HEK293T (cell line): ENCODE results near the gene TBK1.

Source experiments
- CTCF ChIA-PET: fragments of 350-600 bp; formaldehyde crosslinking; extraction: SDS; loops from one replicate; lab custom pipeline; 2021; ENCODE audit warnings: antibody characterized with exemption, inconsistent platforms; lab: Yijun Ruan, JAX
- POLR2A ChIA-PET: fragments of 350-600 bp; formaldehyde crosslinking; extraction: SDS; loops from one replicate; lab custom pipeline; 2020; ENCODE audit warnings: antibody characterized with exemption, inconsistent platforms; lab: Yijun Ruan, JAX
- DNase-seq: peaks from one replicate; pipeline ENCODE4 v3.0.0; 2012; ENCODE audit warnings: mixed read lengths; ENCODE audit errors: extremely low spot score
- ARNT ChIP-seq: fragments of 450-650 bp; IDR thresholded peaks from 2 replicates; pipeline ENCODE4 v1.6.1; 2017; ENCODE audit warnings: mild to moderate bottlenecking
- BHLHE40 ChIP-seq: fragments of 450-650 bp; IDR thresholded peaks from 2 replicates; pipeline ENCODE4 v1.6.1; 2016; ENCODE audit warnings: mild to moderate bottlenecking, moderate library complexity, borderline replicate concordance
- CTBP1 ChIP-seq: fragments of 450-650 bp; IDR thresholded peaks from 2 replicates; pipeline ENCODE4 v1.6.1; 2016; ENCODE audit warnings: borderline replicate concordance
- ELF4 ChIP-seq: fragments of 450-650 bp; IDR thresholded peaks from 2 replicates; pipeline ENCODE4 v1.6.1; 2017; ENCODE audit warnings: antibody characterized with exemption
- FOXA1 ChIP-seq: fragments of 450-650 bp; IDR thresholded peaks from 2 replicates; pipeline ENCODE4 v1.6.1; 2016; ENCODE audit warnings: mild to moderate bottlenecking
- FOXK2 ChIP-seq: fragments of 450-650 bp; IDR thresholded peaks from 2 replicates; pipeline ENCODE4 v1.6.1; 2016; ENCODE audit warnings: mild to moderate bottlenecking
- FOXM1 ChIP-seq: fragments of 450-650 bp; IDR thresholded peaks from 2 replicates; pipeline ENCODE4 v1.6.1; 2017; ENCODE audit warnings: mild to moderate bottlenecking, borderline replicate concordance
- HDGF ChIP-seq: fragments of 450-650 bp; IDR thresholded peaks from 2 replicates; pipeline ENCODE4 v1.6.1; 2017; ENCODE audit warnings: antibody characterized with exemption, borderline replicate concordance
- L3MBTL2 ChIP-seq: fragments of 450-650 bp; conservative IDR thresholded peaks from 2 replicates; pipeline ENCODE4 v1.6.1; 2016; ENCODE audit warnings: mild to moderate bottlenecking
- LEF1 ChIP-seq: fragments of 450-650 bp; IDR thresholded peaks from 2 replicates; pipeline ENCODE4 v1.6.1; 2017; ENCODE audit warnings: mild to moderate bottlenecking, borderline replicate concordance
- NFRKB ChIP-seq: fragments of 450-650 bp; IDR thresholded peaks from 2 replicates; pipeline ENCODE4 v1.6.1; 2016; ENCODE audit warnings: mild to moderate bottlenecking, moderate library complexity
- SP1 ChIP-seq: fragments of 450-650 bp; IDR thresholded peaks from 2 replicates; pipeline ENCODE4 v1.6.1; 2017
- SUZ12 ChIP-seq: fragments of 450-650 bp; IDR thresholded peaks from 2 replicates; pipeline ENCODE4 v1.6.1; 2016; ENCODE audit warnings: mild to moderate bottlenecking
- TARDBP ChIP-seq: fragments of 450-650 bp; IDR thresholded peaks from 2 replicates; pipeline ENCODE4 v1.6.1; 2016
- ZNF384 ChIP-seq: fragments of 450-650 bp; IDR thresholded peaks from 2 replicates; pipeline ENCODE4 v1.6.1; 2016
- TF ChIP-seq, protein P1 (sequence below): fragments of 450-650 bp; IDR thresholded peaks from 2 replicates; pipeline ENCODE4 v1.6.1; 2016

Gene TBK1

DNA sequence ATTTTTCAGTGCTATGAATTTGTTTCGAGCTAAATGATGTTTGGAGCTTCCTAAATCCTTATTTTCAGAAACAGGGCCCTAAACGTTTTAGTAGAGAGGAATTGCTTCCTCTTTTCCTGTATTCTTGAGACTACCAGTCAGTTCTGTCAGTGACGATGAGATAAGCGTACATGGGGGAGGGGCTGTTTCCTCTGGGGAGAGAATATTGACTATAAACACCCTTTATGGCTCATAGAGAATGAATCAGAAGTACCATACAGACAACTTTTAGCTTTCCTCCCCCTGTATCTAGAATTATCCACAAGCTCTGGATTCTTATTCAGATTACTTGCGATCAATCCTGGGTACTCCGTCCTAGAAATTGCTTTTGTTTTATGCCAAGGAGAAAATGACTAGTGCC, 5.1 kb downstream of the TBK1 start:
- TF ChIP-seq L3MBTL2: no peak
- TF ChIP-seq TARDBP: no peak
- TF ChIP-seq ZNF384: no peak
- no peak for DNase-seq
- ChIA-PET POLR2A (interaction anchor here (0.6 kb wide), 1 partner anchor 53 kb away, joined by 3 read pairs; the partner anchor contains the start of gene XPOT), CTCF (no interaction called here)

DNA sequence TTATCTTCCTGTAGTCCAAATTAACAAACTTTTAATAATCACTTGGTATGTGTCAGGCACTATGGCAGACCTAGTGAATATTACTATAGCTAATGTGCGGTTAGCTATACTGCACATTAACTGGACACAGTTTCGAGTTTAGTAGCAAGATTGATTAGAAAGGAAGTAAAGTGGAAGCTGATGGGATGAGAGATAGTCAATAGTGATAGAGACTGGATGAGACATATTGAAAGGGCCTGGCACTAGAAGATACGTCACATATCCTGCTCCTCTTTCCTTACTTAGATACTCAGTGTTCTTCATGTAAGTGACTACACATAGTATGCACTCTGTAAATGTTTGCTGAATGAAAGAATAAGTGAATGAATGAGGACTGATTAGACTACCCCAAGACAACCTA, 5.5 kb downstream of the TBK1 start:
- DNase-seq: no peak
- ChIA-PET POLR2A (no interaction called here), CTCF (no interaction called here)
- TF ChIP-seq ELF4: no peak
- no peak for TF ChIP-seq L3MBTL2
- TF ChIP-seq BHLHE40: no peak
- no peak for TF ChIP-seq ARNT
- no peak for TF ChIP-seq SP1

DNA sequence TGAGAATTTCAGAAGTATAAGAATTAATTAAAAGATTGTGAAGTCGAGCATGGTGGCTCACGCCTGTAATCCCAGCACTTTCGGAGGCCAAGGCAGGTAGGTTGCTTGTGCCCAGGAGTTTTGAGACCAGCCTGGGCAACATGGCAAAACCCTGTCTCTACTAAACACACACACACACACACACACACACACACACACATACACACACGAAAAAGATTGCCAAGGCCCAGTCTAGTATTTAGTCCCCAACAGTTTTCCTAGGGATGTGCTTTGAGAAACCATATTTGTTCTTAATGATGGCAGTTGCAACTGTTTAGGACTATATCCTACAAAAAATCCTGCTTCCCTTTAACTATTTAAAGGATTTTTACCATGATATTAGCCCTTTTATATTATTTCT, 6.0 kb downstream of the TBK1 start:
- ChIA-PET POLR2A (no interaction called here), CTCF (no interaction called here)
- no peak for DNase-seq
- no peak for TF ChIP-seq HDGF
- no peak for TF ChIP-seq SUZ12
- no peak for TF ChIP-seq ZNF384
- TF ChIP-seq BHLHE40: no peak
- no peak for TF ChIP-seq FOXA1
- no peak for TF ChIP-seq TARDBP
- no peak for TF ChIP-seq ELF4
- no peak for TF ChIP-seq ARNT
- TF ChIP-seq LEF1: no peak
- no peak for TF ChIP-seq SP1
- TF ChIP-seq, protein P1, sequence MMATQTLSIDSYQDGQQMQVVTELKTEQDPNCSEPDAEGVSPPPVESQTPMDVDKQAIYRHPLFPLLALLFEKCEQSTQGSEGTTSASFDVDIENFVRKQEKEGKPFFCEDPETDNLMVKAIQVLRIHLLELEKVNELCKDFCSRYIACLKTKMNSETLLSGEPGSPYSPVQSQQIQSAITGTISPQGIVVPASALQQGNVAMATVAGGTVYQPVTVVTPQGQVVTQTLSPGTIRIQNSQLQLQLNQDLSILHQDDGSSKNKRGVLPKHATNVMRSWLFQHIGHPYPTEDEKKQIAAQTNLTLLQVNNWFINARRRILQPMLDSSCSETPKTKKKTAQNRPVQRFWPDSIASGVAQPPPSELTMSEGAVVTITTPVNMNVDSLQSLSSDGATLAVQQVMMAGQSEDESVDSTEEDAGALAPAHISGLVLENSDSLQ: no peak
- TF ChIP-seq L3MBTL2: no peak
- no peak for TF ChIP-seq NFRKB
- no peak for TF ChIP-seq FOXM1
- TF ChIP-seq FOXK2: no peak
- no peak for TF ChIP-seq CTBP1

DNA sequence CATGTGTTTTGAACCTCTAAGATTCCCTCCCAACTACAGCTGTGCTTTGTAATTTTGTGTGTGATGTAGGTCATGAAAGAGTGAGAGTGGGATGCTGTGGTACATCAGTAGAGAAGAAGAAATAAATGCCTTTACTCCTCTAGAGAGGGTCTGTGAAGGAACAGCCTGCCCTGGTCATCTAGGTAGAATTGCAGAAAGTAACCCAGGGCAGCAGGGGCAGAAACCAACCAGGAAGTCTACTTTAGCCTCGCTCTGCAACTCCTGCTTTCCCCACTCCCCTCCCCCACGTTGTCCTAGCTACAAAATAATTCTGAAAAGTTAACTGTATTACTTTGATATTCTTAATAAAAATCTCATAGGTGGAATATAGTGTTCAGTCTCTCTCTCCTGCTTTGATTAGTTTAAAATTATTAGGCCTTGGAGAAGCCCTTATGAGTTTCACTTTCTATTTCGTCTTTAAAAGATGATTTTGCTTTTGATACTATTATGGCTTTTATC, 7.5 kb downstream of the TBK1 start:
- POLR2A ChIA-PET: no interaction called here
- TF ChIP-seq SP1: no peak
- TF ChIP-seq HDGF: no peak
- no peak for TF ChIP-seq L3MBTL2
- TF ChIP-seq CTBP1: no peak
- no peak for TF ChIP-seq ARNT
- TF ChIP-seq, protein P1: no peak
- TF ChIP-seq SUZ12: no peak
- TF ChIP-seq FOXK2: no peak
- no peak for TF ChIP-seq ELF4
- no peak for TF ChIP-seq LEF1
- TF ChIP-seq ZNF384: no peak
- no peak for TF ChIP-seq FOXM1
- TF ChIP-seq NFRKB: no peak
- TF ChIP-seq FOXA1: no peak
- TF ChIP-seq BHLHE40: no peak
- no peak for TF ChIP-seq TARDBP
- CTCF ChIA-PET: interaction anchor here (0.6 kb wide), 1 partner anchor 342 kb away, joined by 3 read pairs; no protein-coding TSS in a partner anchor
- DNase-seq: no peak

DNA sequence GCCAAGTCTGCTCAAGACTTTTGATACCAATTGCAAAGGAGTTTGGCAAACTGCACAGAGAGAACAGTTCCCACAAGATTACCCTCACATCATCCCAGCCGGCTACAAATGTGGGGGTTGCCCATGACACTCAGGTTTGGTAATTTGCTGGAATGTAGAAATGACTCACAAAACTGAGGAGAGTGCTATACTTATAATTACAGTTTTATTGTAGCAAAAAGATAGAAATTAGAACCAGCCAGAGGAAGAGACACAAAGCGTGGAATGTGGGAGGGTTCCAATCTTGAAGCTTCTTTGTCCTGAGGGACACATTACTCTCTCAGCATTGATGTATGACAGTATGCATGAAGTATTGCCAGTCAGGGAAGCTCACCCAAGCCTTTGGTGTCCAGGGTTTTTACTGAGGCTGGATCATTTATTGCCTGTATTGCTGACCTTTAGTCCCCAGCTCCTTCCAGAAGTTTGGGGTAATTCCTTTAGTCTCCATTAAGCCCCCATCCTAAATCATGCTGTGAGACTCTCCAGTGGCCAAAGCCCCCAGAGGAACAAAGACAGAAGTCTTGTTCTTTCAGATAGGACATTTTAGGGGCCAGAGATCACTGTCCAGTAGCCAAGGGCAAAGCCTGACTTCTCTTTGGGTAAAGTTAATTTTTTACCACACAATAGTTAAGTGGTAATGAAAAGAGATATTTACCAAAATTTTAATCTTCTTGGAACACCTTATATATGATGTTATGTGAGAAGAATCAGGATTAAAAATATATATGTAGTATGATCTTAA, 9.9 kb downstream of the TBK1 start:
- DNase-seq: no peak
- ChIA-PET POLR2A (no interaction called here), CTCF (no interaction called here)
- TF ChIP-seq CTBP1: no peak
- TF ChIP-seq TARDBP: no peak
- TF ChIP-seq ARNT: no peak
- no peak for TF ChIP-seq LEF1
- no peak for TF ChIP-seq SUZ12
- TF ChIP-seq NFRKB: no peak
- TF ChIP-seq BHLHE40: no peak
- no peak for TF ChIP-seq FOXM1
- TF ChIP-seq FOXK2: no peak
- TF ChIP-seq ZNF384: no peak
- TF ChIP-seq FOXA1: no peak
- no peak for TF ChIP-seq ELF4
- TF ChIP-seq, protein P1: no peak
- TF ChIP-seq SP1: no peak
- TF ChIP-seq HDGF: no peak
- no peak for TF ChIP-seq L3MBTL2

DNA sequence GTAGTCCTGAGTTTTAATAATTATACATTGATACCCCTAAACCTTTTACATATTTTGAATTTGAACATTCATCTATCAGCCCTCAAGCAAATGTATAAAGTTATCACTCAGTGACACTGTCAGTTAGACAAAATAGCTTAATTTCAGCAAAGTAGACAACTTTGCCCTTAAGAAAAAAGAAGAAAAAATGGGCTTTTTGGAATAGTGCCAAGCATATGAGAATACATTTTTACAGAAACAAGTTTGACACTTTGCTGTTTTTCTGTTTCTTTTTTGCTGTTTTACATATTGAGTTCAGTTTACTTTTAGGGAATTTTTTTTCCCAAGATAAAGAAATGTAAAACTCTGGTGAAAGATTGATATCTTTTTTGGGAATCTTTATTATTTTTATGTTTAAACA, 14.3 kb downstream of the TBK1 start:
- ChIA-PET CTCF (no interaction called here), POLR2A (no interaction called here)
- DNase-seq: no peak
- TF ChIP-seq CTBP1 (no peak), NFRKB (no peak), SP1 (no peak), L3MBTL2 (no peak), ELF4 (no peak), LEF1 (no peak), TARDBP (no peak), ARNT (no peak), HDGF (no peak), FOXK2 (no peak), FOXM1 (no peak), ZNF384 (no peak), SUZ12 (no peak), BHLHE40 (no peak)
